Activated naive CD8-positive, alpha-beta T cell treated with anti-CD3 and anti-CD28 coated beads for 36 hours (primary cell): Measurements from ENCODE around the gene IL20RA. TPM values are rescaled to one million over a fixed set of nuclear protein-coding genes. Genes with fewer than 3 reads are reported as not detected.

Experiments used
- DNase-seq: peaks from one replicate; pipeline ENCODE4 v3.0.0; 2021
- H3K27ac Mint-ChIP-seq: one replicate; pipeline ENCODE4 v1.8.0; 2022; ENCODE audit warnings: mild to moderate bottlenecking, moderate library complexity, mixed read lengths
- H3K27me3 Mint-ChIP-seq: one replicate; pipeline ENCODE4 v1.8.0; 2022; ENCODE audit warnings: mild to moderate bottlenecking, mixed read lengths
- H3K36me3 Mint-ChIP-seq: one replicate; pipeline ENCODE4 v1.8.0; 2021; ENCODE audit warnings: mild to moderate bottlenecking, mixed read lengths
- H3K4me1 Mint-ChIP-seq: one replicate; pipeline ENCODE4 v1.8.0; 2021; ENCODE audit warnings: mixed read lengths
- H3K4me3 Mint-ChIP-seq: one replicate; pipeline ENCODE4 v1.8.0; 2022; ENCODE audit warnings: mild to moderate bottlenecking, moderate library complexity, mixed read lengths
- H3K9me3 Mint-ChIP-seq: one replicate; pipeline ENCODE4 v1.8.0; 2022; ENCODE audit warnings: mixed read lengths
- total RNA-seq, 2 experiments: library from RNA; stranded (reverse); gene quantifications; one replicate each; pipeline ENCODE4 v1.2.3, GENCODE V29; 2021

The IL20RA gene
- total RNA-seq, 2 experiments from 2014 or later, result not detected

DNA sequence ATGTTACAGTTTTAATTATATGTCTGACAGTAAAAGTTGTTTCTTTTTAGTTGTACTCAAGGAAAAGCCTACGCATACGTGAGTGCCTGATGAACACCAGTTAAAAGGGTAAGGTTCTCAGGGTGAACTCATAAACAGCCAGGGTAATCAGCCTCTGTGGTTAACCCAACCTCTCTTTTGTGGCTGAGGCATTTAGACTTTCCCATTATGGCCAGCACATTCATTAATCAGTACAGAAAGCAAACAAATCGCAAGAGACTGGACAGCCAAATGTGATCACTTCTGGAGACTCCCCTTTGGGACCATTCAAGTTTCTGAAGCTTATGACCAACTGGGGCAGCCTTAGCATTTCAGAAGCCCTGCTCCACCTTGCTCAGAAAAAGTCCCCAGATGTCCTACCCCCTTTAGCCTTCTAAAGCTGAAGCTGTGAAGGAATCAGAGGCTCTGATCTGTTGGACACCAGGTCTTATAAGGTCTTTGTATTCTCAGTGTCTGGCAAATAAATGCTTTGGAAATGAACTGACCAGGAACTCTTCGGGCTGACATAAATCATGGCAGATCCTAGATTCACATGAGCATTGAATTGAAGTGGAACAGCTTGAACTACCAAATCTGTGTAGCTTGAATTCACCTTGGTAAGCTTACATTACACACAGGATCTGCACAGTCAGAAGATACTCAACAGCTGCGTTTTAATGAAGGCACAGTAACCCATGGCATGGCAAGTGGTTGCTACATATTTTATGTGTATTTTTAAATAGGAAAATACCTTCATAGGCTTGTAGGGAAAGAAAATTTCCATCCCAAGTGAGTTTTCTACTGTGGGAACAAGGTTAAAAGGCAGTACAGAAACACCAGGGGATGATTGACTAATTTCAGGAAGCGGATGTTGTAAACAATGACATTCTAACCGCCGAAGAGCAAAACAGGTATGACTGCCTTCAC, 18.7 kb downstream of the IL20RA start:
- Mint-ChIP-seq H3K9me3 (no peaks in the 10 kb centered on the region), H3K36me3 (no peaks in the 10 kb centered on the region), H3K27me3 (peaks cover 59% of the 10 kb centered on the region), H3K4me3 (no peak overlapping the region), H3K27ac (no peak overlapping the region), H3K4me1 (no peaks in the 10 kb centered on the region)
- DNase-seq, result no peak

DNA sequence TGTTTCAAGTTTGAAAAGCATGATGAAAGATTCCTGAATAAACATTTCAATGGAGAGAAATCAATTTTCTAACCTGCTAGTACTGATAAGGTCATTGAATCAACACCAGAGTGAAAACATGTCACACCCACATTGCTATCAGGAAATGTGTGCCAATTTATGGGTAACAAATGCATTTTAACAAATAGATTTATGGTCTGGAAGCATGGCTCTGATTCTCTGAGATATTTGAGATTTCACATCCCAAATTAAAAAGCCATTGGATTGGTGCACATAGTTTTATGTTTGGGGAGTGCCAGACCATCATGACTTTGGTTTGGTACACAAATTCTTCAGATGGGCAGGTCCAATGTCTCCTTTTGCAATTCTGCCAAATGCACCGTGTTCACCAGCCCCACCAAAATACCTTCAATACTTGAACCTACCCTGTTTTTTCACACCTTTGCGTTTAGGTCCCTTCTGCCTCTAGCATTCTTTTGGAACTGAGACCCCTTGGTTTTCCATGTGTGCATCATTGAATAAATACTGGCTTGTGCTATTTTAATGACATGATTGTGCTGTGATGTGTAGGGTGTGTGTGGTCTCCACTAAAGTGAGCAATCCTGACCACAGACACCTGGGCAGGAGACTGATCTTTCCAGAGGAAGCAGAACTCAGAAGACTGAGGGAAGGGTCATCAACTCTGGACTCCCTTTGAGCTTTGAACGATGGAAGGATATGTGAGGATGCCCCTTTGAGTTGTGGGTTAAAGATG, 20.4 kb downstream of the IL20RA start:
- no peak for DNase-seq
- no peaks in the 10 kb centered on the region for H3K36me3 Mint-ChIP-seq
- no peak overlapping the region for H3K4me3 Mint-ChIP-seq
- no peak overlapping the region for H3K27ac Mint-ChIP-seq
- peaks cover 68% of the 10 kb centered on the region for H3K27me3 Mint-ChIP-seq
- no peaks in the 10 kb centered on the region for H3K9me3 Mint-ChIP-seq
- no peaks in the 10 kb centered on the region for H3K4me1 Mint-ChIP-seq

DNA sequence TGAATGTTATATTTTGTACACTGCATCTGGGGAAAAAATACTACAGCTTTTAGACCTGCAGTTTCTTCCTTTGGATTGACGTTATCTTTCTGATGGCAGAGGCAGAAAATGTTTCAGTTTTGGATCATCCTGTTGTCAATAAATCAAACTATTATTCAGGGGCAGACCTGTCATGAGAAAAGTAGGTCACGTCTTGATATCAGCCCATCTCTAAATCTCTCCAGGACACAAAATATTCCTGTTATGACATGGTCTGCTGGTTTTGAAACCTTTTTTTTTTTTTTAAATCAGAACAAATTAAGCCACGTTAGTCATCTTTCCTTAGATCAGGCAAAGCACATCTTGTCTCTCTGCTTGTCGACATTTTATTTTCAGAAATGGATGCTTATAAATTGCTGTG, 24.0 kb downstream of the IL20RA start:
- Mint-ChIP-seq H3K27ac (no peak overlapping the region), H3K4me3 (no peak overlapping the region), H3K4me1 (no peaks in the 10 kb centered on the region), H3K9me3 (no peaks in the 10 kb centered on the region), H3K36me3 (no peaks in the 10 kb centered on the region), H3K27me3 (peaks cover 53% of the 10 kb centered on the region)
- no peak for DNase-seq

DNA sequence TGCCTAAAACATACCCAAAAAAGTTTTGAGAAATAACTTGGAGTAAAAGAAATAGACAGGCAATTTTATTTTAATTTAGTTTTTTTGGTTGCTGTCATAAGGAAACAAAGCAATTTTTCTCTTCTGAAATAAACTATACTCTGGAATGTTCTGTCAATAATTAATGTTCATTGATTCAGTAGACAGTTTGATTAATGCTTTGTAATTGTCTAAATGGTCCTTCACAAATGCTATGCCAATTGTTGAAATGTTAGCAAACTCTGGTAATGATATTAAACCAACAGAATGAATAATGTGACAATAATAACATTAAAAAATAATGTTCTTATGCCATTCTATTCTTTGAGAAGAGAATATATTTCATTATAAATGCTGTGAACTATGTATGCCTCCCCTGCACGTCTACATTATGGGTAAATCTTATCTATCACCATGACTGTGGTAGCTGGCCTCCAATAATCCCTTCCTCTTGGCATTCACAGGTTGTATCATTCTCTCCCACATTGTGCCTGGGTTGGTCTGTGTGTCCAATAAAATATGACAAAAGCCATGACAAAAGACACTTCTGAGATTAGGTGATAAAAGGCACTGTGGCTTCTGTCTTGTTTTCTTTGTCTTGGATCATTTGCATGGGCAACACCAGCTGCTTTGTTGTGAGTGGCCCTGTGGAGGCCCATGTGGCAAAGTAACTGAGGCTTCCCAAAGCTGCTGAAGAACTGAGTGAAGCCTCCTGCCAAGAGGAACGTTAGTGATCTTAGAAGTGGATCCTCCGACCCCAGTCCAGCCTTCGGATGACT, 25.1 kb downstream of the IL20RA start:
- H3K27ac Mint-ChIP-seq, result no peak overlapping the region
- H3K27me3 Mint-ChIP-seq, result peaks cover 57% of the 10 kb centered on the region
- no peaks in the 10 kb centered on the region for H3K9me3 Mint-ChIP-seq
- DNase-seq, result no peak
- H3K4me1 Mint-ChIP-seq, result no peaks in the 10 kb centered on the region
- H3K4me3 Mint-ChIP-seq, result no peak overlapping the region
- no peaks in the 10 kb centered on the region for H3K36me3 Mint-ChIP-seq

DNA sequence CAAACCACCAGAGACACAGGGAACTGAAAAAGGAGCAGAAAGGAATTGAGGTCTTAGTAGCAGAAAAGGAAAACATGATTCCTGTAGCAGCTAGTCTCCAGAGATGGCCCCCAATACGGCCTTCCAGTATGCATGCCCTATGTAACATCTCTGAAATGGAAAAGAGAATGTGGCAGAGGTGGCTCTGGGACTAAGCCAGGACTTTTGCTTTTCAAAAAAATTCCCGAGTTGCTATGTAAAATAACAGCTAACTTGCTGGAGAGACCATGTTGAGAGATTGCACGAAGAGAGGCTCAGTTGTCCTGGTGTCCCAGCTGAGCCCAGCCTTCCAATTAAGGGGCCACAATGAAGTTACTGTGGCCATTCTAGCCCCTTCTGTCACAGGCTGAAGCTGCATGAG, 27.7 kb downstream of the IL20RA start:
- Mint-ChIP-seq H3K4me1 (no peaks in the 10 kb centered on the region), H3K27me3 (peaks cover 63% of the 10 kb centered on the region), H3K9me3 (no peaks in the 10 kb centered on the region), H3K36me3 (no peaks in the 10 kb centered on the region), H3K27ac (no peak overlapping the region), H3K4me3 (no peak overlapping the region)
- no peak for DNase-seq

DNA sequence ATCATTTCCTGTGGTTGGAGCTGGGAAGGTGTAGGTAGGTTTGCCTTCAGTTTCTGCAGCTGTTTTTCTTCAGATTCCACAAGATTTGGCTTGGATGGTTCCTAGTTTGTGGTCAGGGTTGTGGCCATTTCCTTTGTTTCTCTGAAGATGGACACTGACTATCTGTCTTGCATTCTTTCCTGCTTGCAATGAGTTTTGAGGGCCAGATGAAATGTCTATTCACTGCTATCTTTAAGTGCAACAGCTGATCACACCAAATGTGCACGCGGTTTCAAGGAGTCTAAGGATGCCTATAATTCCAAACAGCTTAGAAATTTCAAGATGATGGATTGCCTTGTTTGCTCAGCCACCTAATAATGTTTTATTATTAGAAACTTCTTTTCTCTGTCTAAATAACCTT, 28.4 kb downstream of the IL20RA start:
- Mint-ChIP-seq H3K36me3 (no peaks in the 10 kb centered on the region), H3K27me3 (peaks cover 66% of the 10 kb centered on the region), H3K9me3 (no peaks in the 10 kb centered on the region), H3K27ac (no peak overlapping the region), H3K4me3 (no peak overlapping the region), H3K4me1 (no peaks in the 10 kb centered on the region)
- no peak for DNase-seq

DNA sequence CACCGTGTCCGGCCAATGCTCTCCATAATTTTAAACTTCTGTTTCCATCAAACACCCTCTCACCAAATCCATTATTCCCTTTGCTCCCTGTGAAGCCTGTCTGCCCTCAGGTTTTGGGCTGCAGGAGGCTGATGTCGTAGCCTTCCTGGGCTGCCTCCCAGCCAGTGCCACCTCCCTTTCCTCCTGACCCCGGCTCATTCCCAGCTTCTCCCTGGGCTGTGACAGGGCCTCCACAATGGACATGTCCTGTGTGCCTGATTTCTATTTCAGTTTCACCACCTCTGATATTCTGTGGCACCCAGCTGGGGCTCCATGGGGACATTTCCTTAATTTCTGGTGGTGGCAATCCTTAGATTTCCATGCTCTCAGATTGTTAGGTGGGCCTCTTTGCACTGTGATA, 28.8 kb downstream of the IL20RA start:
- Mint-ChIP-seq H3K27me3 (peaks cover 62% of the 10 kb centered on the region), H3K4me3 (no peak overlapping the region), H3K9me3 (no peaks in the 10 kb centered on the region), H3K4me1 (no peaks in the 10 kb centered on the region), H3K27ac (no peak overlapping the region), H3K36me3 (no peaks in the 10 kb centered on the region)
- DNase-seq, result no peak

DNA sequence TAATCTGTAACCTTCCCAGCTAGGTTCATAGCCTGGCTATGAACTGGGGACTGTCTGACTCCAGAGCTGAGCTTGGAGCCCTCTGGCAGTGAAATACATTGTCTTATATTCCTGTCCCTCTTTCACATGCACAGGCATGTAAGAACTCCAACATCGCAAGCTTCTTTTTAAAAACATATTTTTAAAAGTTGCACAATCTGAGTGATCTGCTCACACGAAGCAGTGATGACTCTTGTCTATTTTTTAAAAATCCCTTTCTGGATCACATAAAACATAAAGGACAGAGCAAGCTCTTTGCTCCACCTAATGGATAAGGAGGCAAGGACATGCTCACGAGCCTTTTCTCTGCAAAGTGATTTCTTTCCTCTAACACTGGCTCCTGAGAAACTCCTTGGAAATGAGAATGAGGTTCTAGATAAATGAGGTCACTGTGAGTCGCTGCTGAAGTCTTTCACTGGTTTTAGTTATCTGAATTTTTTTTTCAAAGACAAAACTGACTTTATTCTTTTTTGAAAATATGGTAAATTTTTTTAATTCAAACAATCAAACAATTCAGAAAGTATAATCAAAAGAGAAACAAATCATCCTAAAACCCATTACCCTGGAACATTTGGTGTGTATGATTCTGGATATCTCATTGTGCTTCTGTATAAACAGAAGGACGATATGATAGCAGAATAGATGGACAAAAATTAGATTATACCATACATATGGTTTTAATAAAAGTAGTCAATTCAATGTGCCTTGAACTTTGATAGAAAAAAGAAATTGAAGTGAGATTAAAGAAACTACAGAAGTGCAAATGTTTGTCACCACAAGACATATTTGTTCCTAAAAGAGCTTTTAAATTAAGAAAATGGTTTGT, 30.8 kb downstream of the IL20RA start:
- H3K4me1 Mint-ChIP-seq, result no peaks in the 10 kb centered on the region
- peaks cover 49% of the 10 kb centered on the region for H3K27me3 Mint-ChIP-seq
- H3K36me3 Mint-ChIP-seq, result no peaks in the 10 kb centered on the region
- no peak overlapping the region for H3K4me3 Mint-ChIP-seq
- no peak overlapping the region for H3K27ac Mint-ChIP-seq
- no peaks in the 10 kb centered on the region for H3K9me3 Mint-ChIP-seq
- DNase-seq, result no peak

DNA sequence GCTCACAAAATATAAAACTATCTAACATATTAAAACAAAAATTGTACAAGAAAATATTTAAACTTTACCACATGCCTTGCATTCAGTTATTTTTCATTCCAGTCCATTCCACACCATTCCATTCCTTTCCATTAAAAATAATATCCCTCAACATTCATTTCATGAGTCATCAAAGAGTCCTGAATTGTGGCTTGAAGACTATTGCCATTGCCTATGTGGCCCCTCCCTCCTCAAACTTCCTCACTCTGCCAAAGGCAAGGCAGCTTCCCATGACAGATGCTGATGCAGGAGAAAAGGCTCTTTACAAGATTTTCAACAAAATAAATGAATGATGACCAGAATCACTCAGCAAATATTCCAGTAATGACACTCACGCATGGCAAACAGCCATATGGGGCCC, 31.7 kb downstream of the IL20RA start:
- no peaks in the 10 kb centered on the region for H3K9me3 Mint-ChIP-seq
- no peak overlapping the region for H3K27ac Mint-ChIP-seq
- H3K4me3 Mint-ChIP-seq, result no peak overlapping the region
- peaks cover 49% of the 10 kb centered on the region for H3K27me3 Mint-ChIP-seq
- DNase-seq, result no peak
- H3K4me1 Mint-ChIP-seq, result no peaks in the 10 kb centered on the region
- H3K36me3 Mint-ChIP-seq, result no peaks in the 10 kb centered on the region

DNA sequence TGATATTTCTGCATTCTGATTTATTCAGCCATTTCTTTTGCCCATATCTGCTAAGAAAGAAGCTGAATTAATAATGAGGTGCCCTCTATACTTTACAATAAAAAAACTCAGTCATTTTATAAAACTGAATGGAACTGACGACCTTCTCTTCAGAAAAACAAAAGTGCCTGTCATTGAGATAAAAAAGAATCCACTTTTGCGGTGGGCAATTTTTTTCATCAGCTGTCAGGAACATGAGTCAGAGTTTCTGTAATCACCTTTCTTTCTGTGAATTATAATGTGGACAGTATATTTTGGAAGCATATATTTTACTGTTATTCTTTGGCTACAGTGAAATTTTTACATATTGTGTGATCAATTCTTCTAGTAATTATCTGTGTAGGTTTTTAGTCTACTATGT, 33.4 kb downstream of the IL20RA start:
- Mint-ChIP-seq H3K27ac (no peak overlapping the region), H3K4me1 (no peaks in the 10 kb centered on the region), H3K27me3 (peaks cover 54% of the 10 kb centered on the region), H3K36me3 (no peaks in the 10 kb centered on the region), H3K4me3 (no peak overlapping the region), H3K9me3 (no peaks in the 10 kb centered on the region)
- DNase-seq, result no peak

DNA sequence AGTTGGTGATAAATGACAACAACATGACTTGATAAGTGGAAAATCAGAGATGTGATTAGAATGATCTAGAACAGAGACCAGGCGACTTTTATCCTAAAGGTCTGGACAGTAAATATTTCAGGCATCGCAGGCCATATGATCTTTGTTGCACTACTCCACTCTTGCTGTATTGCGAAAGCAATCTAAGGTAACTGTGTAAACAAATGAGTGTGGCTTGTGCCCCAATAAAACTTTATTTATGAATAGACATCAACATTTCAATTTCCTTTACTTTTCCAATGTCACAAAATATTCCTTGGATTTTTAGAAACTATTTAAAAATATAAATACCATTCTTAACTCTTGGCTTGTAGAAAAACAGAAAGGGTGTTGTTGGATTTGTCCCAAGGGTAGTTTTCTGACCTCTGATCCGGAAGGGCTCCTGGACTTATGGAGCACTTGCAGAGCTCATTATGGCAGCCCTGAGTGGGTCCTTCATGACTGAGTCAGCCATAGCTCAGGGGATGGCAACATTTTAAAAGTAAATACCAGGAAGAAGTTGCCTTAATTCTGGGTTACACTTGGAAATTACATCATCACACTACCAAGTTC, 34.5 kb downstream of the IL20RA start:
- H3K27me3 Mint-ChIP-seq, result peaks cover 45% of the 10 kb centered on the region

DNA sequence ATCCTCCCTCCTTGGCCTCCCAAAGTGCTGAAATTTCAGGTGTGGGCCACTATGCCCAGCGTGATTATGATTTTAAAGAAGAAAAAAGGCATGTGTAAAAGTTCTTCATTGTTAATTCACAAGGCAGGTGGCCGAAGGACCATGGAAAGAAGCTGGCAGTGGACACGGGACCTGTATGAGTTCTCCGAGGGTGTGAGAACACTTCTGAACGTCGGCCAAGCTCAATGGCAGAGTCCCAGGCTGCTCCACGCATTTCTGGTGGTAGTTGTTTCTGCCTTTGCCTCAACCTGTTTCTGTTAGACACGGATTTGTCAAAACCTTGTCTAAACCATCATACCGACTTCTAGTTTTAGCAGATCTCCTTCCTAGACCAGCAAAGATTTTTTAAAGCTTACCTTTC, 36.6 kb downstream of the IL20RA start:
- Mint-ChIP-seq H3K27ac (no peak overlapping the region), H3K27me3 (peaks cover 43% of the 10 kb centered on the region), H3K4me1 (no peaks in the 10 kb centered on the region), H3K9me3 (no peaks in the 10 kb centered on the region), H3K36me3 (no peaks in the 10 kb centered on the region), H3K4me3 (no peak overlapping the region)
- no peak for DNase-seq

More for the DNA sequence above, 34.5 kb downstream of the IL20RA start:
- Mint-ChIP-seq H3K4me1 (no peaks in the 10 kb centered on the region), H3K9me3 (no peaks in the 10 kb centered on the region), H3K36me3 (no peaks in the 10 kb centered on the region), H3K27ac (no peak overlapping the region), H3K4me3 (no peak overlapping the region)
- DNase-seq, result no peak

DNA sequence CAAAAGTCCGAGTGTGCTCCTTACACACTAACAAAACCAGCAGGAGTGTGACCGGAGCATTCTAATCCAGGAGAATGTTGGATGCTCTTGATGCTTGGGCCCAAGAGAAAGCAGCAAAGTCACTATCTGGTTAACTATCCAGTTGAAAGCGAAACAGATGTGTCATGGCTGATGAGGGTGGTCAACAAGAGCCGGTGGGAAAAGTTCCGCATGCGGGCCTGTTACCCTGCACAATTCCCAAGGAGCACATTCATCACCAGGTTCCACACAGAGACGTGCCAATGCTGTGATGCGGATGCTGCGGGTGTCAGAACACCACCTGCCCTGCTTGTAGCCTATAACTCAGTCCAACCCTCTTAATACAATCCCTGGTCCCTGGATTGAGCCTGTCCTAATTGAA, 38.7 kb downstream of the IL20RA start:
- Mint-ChIP-seq H3K4me3 (no peak overlapping the region), H3K27me3 (peaks cover 45% of the 10 kb centered on the region), H3K36me3 (no peaks in the 10 kb centered on the region), H3K4me1 (peaks cover 4% of the 10 kb centered on the region), H3K27ac (no peak overlapping the region), H3K9me3 (no peaks in the 10 kb centered on the region)
- no peak for DNase-seq

DNA sequence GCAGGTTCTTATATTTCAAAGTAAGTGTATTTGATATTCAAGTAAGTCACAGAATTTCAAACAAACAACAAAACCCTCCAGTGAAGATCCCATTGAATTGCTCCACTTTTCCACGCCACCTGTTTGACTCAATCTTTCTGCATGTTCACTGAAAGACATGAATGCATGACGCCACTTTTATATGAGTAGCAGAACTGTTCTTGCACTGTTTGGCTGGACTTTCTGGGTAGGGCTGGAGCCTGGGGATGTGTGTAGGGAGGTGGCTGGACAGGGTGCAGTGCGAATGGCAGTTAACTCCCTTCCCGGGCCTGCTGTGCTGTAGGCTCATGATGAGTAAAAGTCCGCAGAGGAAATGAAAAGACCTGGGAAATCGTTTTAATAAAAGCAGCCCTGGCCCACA, 39.7 kb downstream of the IL20RA start:
- H3K4me1 Mint-ChIP-seq, result peaks cover 4% of the 10 kb centered on the region
- no peaks in the 10 kb centered on the region for H3K9me3 Mint-ChIP-seq
- H3K4me3 Mint-ChIP-seq, result no peak overlapping the region
- peaks cover 49% of the 10 kb centered on the region for H3K27me3 Mint-ChIP-seq
- DNase-seq, result no peak
- H3K27ac Mint-ChIP-seq, result no peak overlapping the region
- H3K36me3 Mint-ChIP-seq, result no peaks in the 10 kb centered on the region
